ENCODE results near the gene ANXA2R. TPM values are rescaled to one million over a fixed set of nuclear protein-coding genes. Genes with fewer than 3 reads are reported as not detected.

The ANXA2R gene
- total RNA-seq, 1 experiment from 2014 or later: 0.72 TPM

DNA sequence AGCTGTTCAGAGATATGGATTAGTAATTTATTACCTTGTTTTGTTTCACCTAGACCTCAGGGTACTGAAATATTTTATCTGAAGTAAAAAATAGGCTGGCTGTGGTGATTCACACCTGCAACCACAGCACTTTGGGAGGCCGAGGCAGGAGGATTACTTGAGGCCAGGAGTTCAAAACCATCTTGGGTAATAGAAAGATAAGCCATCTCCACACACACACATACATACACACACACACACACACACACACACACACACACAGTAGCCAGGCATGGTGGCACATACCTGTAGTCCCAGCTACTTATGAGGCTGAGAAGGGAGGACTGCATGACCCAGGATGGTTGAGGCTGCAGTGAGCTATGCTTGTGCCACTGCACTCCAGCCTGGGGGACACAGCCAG, 3.7 kb downstream of the ANXA2R start (continued):
- TF ChIP-seq, protein P1, sequence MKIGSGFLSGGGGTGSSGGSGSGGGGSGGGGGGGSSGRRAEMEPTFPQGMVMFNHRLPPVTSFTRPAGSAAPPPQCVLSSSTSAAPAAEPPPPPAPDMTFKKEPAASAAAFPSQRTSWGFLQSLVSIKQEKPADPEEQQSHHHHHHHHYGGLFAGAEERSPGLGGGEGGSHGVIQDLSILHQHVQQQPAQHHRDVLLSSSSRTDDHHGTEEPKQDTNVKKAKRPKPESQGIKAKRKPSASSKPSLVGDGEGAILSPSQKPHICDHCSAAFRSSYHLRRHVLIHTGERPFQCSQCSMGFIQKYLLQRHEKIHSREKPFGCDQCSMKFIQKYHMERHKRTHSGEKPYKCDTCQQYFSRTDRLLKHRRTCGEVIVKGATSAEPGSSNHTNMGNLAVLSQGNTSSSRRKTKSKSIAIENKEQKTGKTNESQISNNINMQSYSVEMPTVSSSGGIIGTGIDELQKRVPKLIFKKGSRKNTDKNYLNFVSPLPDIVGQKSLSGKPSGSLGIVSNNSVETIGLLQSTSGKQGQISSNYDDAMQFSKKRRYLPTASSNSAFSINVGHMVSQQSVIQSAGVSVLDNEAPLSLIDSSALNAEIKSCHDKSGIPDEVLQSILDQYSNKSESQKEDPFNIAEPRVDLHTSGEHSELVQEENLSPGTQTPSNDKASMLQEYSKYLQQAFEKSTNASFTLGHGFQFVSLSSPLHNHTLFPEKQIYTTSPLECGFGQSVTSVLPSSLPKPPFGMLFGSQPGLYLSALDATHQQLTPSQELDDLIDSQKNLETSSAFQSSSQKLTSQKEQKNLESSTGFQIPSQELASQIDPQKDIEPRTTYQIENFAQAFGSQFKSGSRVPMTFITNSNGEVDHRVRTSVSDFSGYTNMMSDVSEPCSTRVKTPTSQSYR (CRISPR knock-in tag; IDR thresholded peaks at IDR 0.05): no peak
- TF ChIP-seq, protein P2, sequence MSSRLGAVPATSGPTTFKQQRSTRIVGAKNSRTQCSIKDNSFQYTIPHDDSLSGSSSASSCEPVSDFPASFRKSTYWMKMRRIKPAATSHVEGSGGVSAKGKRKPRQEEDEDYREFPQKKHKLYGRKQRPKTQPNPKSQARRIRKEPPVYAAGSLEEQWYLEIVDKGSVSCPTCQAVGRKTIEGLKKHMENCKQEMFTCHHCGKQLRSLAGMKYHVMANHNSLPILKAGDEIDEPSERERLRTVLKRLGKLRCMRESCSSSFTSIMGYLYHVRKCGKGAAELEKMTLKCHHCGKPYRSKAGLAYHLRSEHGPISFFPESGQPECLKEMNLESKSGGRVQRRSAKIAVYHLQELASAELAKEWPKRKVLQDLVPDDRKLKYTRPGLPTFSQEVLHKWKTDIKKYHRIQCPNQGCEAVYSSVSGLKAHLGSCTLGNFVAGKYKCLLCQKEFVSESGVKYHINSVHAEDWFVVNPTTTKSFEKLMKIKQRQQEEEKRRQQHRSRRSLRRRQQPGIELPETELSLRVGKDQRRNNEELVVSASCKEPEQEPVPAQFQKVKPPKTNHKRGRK (CRISPR knock-in tag; IDR thresholded peaks at IDR 0.05; ENCODE audit: borderline replicate concordance): no peak
- TF ChIP-seq MXD4 (CRISPR knock-in tag; IDR thresholded peaks at IDR 0.05; ENCODE audit: borderline replicate concordance): no peak

DNA sequence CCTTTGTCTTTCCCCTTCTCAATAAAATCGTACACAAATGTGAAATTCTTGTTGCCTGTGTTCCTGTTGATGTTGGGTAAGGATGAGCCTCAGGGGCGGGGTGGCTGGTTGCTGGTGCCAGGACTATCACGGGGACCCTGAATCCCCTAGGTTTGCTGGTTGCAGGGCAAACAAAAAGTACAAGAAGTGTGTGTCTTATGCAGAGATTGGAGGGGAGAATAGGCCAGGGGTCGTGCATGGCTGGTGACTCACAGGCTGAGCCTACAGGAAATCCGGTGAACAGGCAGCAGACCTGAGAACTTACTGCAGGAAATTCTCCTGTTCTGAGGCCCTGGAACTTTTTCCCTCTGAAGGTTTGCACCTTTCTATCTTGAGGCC, 5.5 kb downstream of the ANXA2R start:
- H3K36me3 Mint-ChIP-seq: no peaks in the 10 kb centered on the region
- TF ChIP-seq CREM (CRISPR knock-in tag; IDR thresholded peaks at IDR 0.05) (no peak), ZNF416 (CRISPR knock-in tag; IDR thresholded peaks at IDR 0.05) (no peak), MYBL2 (CRISPR knock-in tag; IDR thresholded peaks at IDR 0.05) (no peak), NFYB (CRISPR knock-in tag; conservative IDR thresholded peaks at IDR 0.05; ENCODE audit: low read depth) (no peak)
- TF ChIP-seq, protein P3, sequence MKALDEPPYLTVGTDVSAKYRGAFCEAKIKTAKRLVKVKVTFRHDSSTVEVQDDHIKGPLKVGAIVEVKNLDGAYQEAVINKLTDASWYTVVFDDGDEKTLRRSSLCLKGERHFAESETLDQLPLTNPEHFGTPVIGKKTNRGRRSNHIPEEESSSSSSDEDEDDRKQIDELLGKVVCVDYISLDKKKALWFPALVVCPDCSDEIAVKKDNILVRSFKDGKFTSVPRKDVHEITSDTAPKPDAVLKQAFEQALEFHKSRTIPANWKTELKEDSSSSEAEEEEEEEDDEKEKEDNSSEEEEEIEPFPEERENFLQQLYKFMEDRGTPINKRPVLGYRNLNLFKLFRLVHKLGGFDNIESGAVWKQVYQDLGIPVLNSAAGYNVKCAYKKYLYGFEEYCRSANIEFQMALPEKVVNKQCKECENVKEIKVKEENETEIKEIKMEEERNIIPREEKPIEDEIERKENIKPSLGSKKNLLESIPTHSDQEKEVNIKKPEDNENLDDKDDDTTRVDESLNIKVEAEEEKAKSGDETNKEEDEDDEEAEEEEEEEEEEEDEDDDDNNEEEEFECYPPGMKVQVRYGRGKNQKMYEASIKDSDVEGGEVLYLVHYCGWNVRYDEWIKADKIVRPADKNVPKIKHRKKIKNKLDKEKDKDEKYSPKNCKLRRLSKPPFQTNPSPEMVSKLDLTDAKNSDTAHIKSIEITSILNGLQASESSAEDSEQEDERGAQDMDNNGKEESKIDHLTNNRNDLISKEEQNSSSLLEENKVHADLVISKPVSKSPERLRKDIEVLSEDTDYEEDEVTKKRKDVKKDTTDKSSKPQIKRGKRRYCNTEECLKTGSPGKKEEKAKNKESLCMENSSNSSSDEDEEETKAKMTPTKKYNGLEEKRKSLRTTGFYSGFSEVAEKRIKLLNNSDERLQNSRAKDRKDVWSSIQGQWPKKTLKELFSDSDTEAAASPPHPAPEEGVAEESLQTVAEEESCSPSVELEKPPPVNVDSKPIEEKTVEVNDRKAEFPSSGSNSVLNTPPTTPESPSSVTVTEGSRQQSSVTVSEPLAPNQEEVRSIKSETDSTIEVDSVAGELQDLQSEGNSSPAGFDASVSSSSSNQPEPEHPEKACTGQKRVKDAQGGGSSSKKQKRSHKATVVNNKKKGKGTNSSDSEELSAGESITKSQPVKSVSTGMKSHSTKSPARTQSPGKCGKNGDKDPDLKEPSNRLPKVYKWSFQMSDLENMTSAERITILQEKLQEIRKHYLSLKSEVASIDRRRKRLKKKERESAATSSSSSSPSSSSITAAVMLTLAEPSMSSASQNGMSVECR (CRISPR knock-in tag; IDR thresholded peaks at IDR 0.05; ENCODE audit: borderline replicate concordance): no peak
- TF ChIP-seq, protein P4, sequence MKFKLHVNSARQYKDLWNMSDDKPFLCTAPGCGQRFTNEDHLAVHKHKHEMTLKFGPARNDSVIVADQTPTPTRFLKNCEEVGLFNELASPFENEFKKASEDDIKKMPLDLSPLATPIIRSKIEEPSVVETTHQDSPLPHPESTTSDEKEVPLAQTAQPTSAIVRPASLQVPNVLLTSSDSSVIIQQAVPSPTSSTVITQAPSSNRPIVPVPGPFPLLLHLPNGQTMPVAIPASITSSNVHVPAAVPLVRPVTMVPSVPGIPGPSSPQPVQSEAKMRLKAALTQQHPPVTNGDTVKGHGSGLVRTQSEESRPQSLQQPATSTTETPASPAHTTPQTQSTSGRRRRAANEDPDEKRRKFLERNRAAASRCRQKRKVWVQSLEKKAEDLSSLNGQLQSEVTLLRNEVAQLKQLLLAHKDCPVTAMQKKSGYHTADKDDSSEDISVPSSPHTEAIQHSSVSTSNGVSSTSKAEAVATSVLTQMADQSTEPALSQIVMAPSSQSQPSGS (CRISPR knock-in tag; IDR thresholded peaks at IDR 0.05; ENCODE audit: borderline replicate concordance, low read depth): no peak
- peak overlapping the region; percentile 47 for H3K4me3 Mint-ChIP-seq
- DNase-seq (ENCODE audit: low spot score): no peak
- POLR2A ChIA-PET: no interaction called here
- no peak for ATAC-seq
- peaks cover 92% of the 10 kb centered on the region for H3K27me3 Mint-ChIP-seq (ENCODE audit: low read depth)
- H3K27ac Mint-ChIP-seq: no peak overlapping the region
- CTCF ChIA-PET: no interaction called here
- H3K4me1 Mint-ChIP-seq: peaks cover 40% of the 10 kb centered on the region
- no peaks in the 10 kb centered on the region for H3K9me3 Mint-ChIP-seq

DNA sequence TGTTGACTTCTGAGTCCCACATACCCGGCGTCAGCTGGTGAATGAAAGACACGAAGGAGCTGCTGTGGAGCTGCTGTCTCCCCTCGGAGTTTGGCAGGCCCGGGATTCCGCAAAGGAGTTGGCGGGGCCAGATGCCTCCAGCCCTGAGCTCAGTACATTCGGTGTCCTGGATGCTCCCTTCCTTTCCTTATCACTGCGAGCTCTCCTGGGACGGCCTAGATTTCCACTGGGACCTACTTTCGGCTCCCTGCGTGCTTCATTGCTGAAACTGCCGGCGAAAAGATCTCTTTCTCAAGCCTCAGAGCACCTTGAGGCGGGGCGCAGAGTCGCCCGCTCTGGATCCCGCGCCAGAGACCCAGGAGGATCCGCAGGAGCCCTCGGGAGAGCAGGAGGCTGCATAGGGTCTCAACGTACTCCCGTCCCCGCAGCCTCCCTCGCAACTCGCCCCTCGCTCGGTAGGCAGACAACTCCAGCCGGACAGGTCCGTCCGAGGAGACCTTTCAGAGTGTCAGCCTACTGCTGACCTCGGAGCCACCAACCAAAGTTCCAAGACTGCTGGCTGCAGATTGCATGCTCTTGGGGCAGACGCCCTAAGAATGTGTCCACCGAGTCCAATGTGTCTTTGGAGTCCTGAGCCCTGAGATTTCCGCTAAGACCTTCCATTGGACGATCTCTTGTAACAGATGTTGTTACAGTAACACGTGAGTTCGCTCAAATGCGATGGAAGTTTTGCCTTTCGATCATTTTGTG, 6.1 kb downstream of the ANXA2R start:
- DNase-seq (ENCODE audit: low spot score) (peak; percentile 33), ATAC-seq (peak; percentile 59)
- Mint-ChIP-seq H3K4me3 (peak overlapping the region; percentile 47), H3K9me3 (no peaks in the 10 kb centered on the region), H3K4me1 (peaks cover 36% of the 10 kb centered on the region), H3K27me3 (ENCODE audit: low read depth) (peaks cover 92% of the 10 kb centered on the region), H3K36me3 (no peaks in the 10 kb centered on the region), H3K27ac (no peak overlapping the region)
- ChIA-PET CTCF (interaction anchor here (0.7 to 1.0 kb wide), 5 partner anchors 14 to 125 kb away, joined by 3 to 4 read pairs (median 3); no protein-coding TSS in a partner anchor), POLR2A (interaction anchor here (0.8 kb wide), 1 partner anchor 14 kb away, joined by 3 read pairs; no protein-coding TSS in a partner anchor)
- TF ChIP-seq NR1H2 (CRISPR knock-in tag; IDR thresholded peaks at IDR 0.05): no peak
- no peak for TF ChIP-seq SP1 (CRISPR knock-in tag; conservative IDR thresholded peaks at IDR 0.05)
- TF ChIP-seq, protein P5, sequence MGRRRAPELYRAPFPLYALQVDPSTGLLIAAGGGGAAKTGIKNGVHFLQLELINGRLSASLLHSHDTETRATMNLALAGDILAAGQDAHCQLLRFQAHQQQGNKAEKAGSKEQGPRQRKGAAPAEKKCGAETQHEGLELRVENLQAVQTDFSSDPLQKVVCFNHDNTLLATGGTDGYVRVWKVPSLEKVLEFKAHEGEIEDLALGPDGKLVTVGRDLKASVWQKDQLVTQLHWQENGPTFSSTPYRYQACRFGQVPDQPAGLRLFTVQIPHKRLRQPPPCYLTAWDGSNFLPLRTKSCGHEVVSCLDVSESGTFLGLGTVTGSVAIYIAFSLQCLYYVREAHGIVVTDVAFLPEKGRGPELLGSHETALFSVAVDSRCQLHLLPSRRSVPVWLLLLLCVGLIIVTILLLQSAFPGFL (CRISPR knock-in tag; IDR thresholded peaks at IDR 0.05; ENCODE audit: borderline replicate concordance): no peak
- TF ChIP-seq RORB (CRISPR knock-in tag; IDR thresholded peaks at IDR 0.05): no peak
- TF ChIP-seq, protein P6, sequence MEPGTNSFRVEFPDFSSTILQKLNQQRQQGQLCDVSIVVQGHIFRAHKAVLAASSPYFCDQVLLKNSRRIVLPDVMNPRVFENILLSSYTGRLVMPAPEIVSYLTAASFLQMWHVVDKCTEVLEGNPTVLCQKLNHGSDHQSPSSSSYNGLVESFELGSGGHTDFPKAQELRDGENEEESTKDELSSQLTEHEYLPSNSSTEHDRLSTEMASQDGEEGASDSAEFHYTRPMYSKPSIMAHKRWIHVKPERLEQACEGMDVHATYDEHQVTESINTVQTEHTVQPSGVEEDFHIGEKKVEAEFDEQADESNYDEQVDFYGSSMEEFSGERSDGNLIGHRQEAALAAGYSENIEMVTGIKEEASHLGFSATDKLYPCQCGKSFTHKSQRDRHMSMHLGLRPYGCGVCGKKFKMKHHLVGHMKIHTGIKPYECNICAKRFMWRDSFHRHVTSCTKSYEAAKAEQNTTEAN (CRISPR knock-in tag; IDR thresholded peaks at IDR 0.05): no peak
- TF ChIP-seq, protein P7, sequence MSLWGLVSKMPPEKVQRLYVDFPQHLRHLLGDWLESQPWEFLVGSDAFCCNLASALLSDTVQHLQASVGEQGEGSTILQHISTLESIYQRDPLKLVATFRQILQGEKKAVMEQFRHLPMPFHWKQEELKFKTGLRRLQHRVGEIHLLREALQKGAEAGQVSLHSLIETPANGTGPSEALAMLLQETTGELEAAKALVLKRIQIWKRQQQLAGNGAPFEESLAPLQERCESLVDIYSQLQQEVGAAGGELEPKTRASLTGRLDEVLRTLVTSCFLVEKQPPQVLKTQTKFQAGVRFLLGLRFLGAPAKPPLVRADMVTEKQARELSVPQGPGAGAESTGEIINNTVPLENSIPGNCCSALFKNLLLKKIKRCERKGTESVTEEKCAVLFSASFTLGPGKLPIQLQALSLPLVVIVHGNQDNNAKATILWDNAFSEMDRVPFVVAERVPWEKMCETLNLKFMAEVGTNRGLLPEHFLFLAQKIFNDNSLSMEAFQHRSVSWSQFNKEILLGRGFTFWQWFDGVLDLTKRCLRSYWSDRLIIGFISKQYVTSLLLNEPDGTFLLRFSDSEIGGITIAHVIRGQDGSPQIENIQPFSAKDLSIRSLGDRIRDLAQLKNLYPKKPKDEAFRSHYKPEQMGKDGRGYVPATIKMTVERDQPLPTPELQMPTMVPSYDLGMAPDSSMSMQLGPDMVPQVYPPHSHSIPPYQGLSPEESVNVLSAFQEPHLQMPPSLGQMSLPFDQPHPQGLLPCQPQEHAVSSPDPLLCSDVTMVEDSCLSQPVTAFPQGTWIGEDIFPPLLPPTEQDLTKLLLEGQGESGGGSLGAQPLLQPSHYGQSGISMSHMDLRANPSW (CRISPR knock-in tag; conservative IDR thresholded peaks at IDR 0.05; ENCODE audit: low read depth): no peak
- no peak for TF ChIP-seq ZNF232 (CRISPR knock-in tag; IDR thresholded peaks at IDR 0.05)
